ENCODE results near the gene CXCR3.
A peak's percentile ranks its signal among the peaks of the same experiment; 100 is the strongest.
"Not testable (repeated sequence)": the region's sequence is repeated elsewhere in the genome, so short reads cannot be mapped to it uniquely, and the experiment has no call there.

CXCR3 gene

DNA sequence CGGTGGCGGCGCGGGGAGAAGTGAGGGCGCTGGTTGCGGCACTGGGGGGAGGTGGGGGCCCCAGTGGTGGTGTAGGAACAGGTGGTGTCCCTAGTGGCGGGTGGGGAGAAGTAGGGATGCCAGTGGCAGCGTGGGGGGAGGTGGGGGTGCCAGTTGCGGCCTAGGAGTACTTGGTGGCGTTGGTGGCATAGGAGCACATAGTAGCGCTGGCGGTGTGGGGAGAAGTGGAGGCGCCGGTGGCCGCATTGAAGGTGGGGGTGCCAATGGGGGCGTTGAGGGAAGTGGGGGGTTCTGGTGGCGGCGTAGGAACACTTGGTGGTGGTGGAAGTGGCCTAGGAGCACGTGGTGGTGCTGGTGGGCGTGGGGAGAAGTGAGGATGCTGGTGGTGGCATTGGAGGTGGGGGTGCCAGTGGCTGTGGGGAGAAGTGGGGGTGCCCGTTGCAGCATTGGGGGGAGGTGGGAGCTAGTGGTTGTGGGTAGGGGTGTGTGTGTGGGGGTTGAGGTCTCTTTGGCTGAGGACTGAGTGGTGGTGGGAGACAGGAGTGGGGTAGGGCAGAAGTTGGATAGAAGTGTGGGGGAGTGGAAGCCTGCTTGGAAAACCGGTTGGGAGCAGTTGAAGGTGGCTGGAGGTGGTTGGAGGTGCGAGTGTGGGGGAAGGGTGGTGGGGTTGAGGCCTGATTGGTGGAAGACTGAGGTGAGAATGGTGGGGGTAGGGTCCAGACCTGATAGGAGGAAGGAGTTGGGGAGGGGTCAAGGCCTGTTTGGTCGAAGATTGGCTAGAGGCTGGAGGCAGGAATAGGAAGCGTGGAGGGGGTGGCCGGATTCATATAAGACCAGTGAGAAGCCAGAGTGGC lies 38.9 kb downstream of the CXCR3 start (continued):
- TF ChIP-seq ZBTB10 (tag by site-specific recombination; IDR thresholded peaks at IDR 0.05): peak; percentile 22; the same call in 1 of the 2 replicates
- peak; percentile 30 for TF ChIP-seq EGR2 (tag by site-specific recombination; IDR thresholded peaks at IDR 0.05; ENCODE audit: low read depth)

- Histone ChIP-seq H3K4me1 (ENCODE audit: control insufficient read depth, insufficient read depth, low read length) (no peaks in the 10 kb centered on the region), H3K27ac (ENCODE audit: extremely low read depth, low read depth, low read length) (no peak within 1 kb of the TSS), H3K36me3 (ENCODE audit: control insufficient read depth in 2 of 2, insufficient read depth in 1 of 2, low read length in 2 of 2) (peaks cover 20 to 32% of the 10 kb centered on the region in 2 experiments), H3K9me3 (ENCODE audit: control insufficient read depth, insufficient read depth, low read depth, low read length) (no peaks in the 10 kb centered on the region), H3K4me3 (ENCODE audit: low read depth, low read length) (no peak within 1 kb of the TSS)
- TF ChIP-seq ZBTB21 (tag by site-specific recombination; IDR thresholded peaks at IDR 0.05): no peak
- TF ChIP-seq HIC1 (tag by site-specific recombination; IDR thresholded peaks at IDR 0.05): 0 out of 2 replicates have a peak, but pooled peaks have one; percentile 20
- CTCF ChIA-PET: no interaction called here
- POLR2A ChIA-PET: no interaction called here
Observed at GRCh38 chrX:71578253-71579135, 39.8 kb downstream of the CXCR3 start, which contains the start of gene GCNA. Gene GCNA, plus strand, starts transcription at chrX:71578437. Its CDS starts 2,385 bp downstream, at chrX:71580822.

GRCh38 chrX:71577682-71578081 lies 40.6 kb downstream of the CXCR3 start:
- TF ChIP-seq ZNF777 (tag by site-specific recombination; IDR thresholded peaks at IDR 0.05; ENCODE audit: borderline replicate concordance) (no peak), ZNF114 (tag by site-specific recombination; IDR thresholded peaks at IDR 0.05) (no peak)
- TF ChIP-seq, protein P1, sequence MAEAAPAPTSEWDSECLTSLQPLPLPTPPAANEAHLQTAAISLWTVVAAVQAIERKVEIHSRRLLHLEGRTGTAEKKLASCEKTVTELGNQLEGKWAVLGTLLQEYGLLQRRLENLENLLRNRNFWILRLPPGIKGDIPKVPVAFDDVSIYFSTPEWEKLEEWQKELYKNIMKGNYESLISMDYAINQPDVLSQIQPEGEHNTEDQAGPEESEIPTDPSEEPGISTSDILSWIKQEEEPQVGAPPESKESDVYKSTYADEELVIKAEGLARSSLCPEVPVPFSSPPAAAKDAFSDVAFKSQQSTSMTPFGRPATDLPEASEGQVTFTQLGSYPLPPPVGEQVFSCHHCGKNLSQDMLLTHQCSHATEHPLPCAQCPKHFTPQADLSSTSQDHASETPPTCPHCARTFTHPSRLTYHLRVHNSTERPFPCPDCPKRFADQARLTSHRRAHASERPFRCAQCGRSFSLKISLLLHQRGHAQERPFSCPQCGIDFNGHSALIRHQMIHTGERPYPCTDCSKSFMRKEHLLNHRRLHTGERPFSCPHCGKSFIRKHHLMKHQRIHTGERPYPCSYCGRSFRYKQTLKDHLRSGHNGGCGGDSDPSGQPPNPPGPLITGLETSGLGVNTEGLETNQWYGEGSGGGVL (tag by site-specific recombination; IDR thresholded peaks at IDR 0.05): no peak
- POLR2A ChIA-PET: no interaction called here
- Histone ChIP-seq H3K9me3 (ENCODE audit: control insufficient read depth, insufficient read depth, low read depth, low read length) (no peaks in the 10 kb centered on the region), H3K27ac (ENCODE audit: extremely low read depth, low read depth, low read length) (no peak overlapping the region), H3K4me3 (ENCODE audit: low read depth, low read length) (no peak overlapping the region), H3K4me1 (ENCODE audit: control insufficient read depth, insufficient read depth, low read length) (no peaks in the 10 kb centered on the region), H3K36me3 (ENCODE audit: control insufficient read depth in 2 of 2, insufficient read depth in 1 of 2, low read length in 2 of 2) (peaks cover 26 to 39% of the 10 kb centered on the region in 2 experiments)
- CTCF ChIA-PET: interaction anchor here (1.1 kb wide), 1 partner anchor 75 kb away, joined by 3 read pairs; no protein-coding TSS in a partner anchor

GRCh38 chrX:71573590-71573989 lies 44.7 kb downstream of the CXCR3 start:
- Histone ChIP-seq H3K4me3 (ENCODE audit: low read depth, low read length) (no peak overlapping the region), H3K9me3 (ENCODE audit: control insufficient read depth, insufficient read depth, low read depth, low read length) (no peaks in the 10 kb centered on the region), H3K27ac (ENCODE audit: extremely low read depth, low read depth, low read length) (no peak overlapping the region), H3K36me3 (ENCODE audit: control insufficient read depth in 2 of 2, insufficient read depth in 1 of 2, low read length in 2 of 2) (peaks cover 40 to 64% of the 10 kb centered on the region in 2 experiments), H3K4me1 (ENCODE audit: control insufficient read depth, insufficient read depth, low read length) (no peaks in the 10 kb centered on the region)
- POLR2A ChIA-PET: no interaction called here
- TF ChIP-seq ZBTB6 (tag by site-specific recombination; IDR thresholded peaks at IDR 0.05) (0 out of 2 replicates have a peak, but pooled peaks have one; percentile 16), ZNF146 (tag by site-specific recombination; IDR thresholded peaks at IDR 0.05) (peak; percentile 21; the same call in 1 of the 2 replicates), KLF9 (tag by site-specific recombination; IDR thresholded peaks at IDR 0.05; ENCODE audit: low read depth) (no peak)
- CTCF ChIA-PET: no interaction called here

- peaks cover 52 to 80% of the 10 kb centered on the region in 2 experiments for H3K36me3 ChIP-seq (ENCODE audit: control insufficient read depth in 2 of 2, insufficient read depth in 1 of 2, low read length in 2 of 2)
- H3K27ac ChIP-seq (ENCODE audit: extremely low read depth, low read depth, low read length); POLR2A ChIA-PET; H3K9me3 ChIP-seq (ENCODE audit: control insufficient read depth, insufficient read depth, low read depth, low read length); H3K4me1 ChIP-seq (ENCODE audit: control insufficient read depth, insufficient read depth, low read length); H3K4me3 ChIP-seq (ENCODE audit: low read depth, low read length): not testable (repeated sequence)
- CTCF ChIA-PET: interaction anchor here (0.7 kb wide), 1 partner anchor 573 kb away, joined by 6 read pairs; no protein-coding TSS in a partner anchor
Observed at GRCh38 chrX:71571390-71571789, 46.9 kb downstream of the CXCR3 start.
